RPMI7951 (cell line): ENCODE measurements around the gene SCIMP. TPM values are rescaled to one million over a fixed set of nuclear protein-coding genes. Genes with fewer than 3 reads are reported as not detected.
"Not testable (repeated sequence)": the region's sequence is repeated elsewhere in the genome, so short reads cannot be mapped to it uniquely, and the experiment has no call there.

Experiments
- DNase-seq: peaks from one replicate; pipeline ENCODE4 v3.0.0-alpha.2; 2012; ENCODE audit warnings: low read depth
- total RNA-seq: library from RNA; depleted of rRNA; stranded (reverse); fragments of >200 nt; shearing (Covaris generic); gene quantifications from 2 replicates; pipeline ENCODE4 v1.2.3, GENCODE V29; 2014

Gene SCIMP
- total RNA-seq, 1 experiment from 2014 or later = not detected

GRCh38 chr17:5237541-5238016, 2.9 kb upstream of the SCIMP start:
- DNase-seq = peak; percentile 59

GRCh38 chr17:5236938-5237540, 2.4 kb upstream of the SCIMP start:
- no peak for DNase-seq

- DNase-seq = not testable (repeated sequence)
Observed at GRCh38 chr17:5233492-5233891, 1.2 kb downstream of the SCIMP start.

GRCh38 chr17:5226940-5227878, 7.5 kb downstream of the SCIMP start:
- no peak for DNase-seq

- no peak for DNase-seq
Observed at GRCh38 chr17:5225668-5226457, 8.8 kb downstream of the SCIMP start.

GRCh38 chr17:5221912-5222311, 12.7 kb downstream of the SCIMP start:
- not testable (repeated sequence) for DNase-seq

- no peak for DNase-seq
Observed at GRCh38 chr17:5220074-5220473, 14.6 kb downstream of the SCIMP start.

- no peak for DNase-seq
Observed at GRCh38 chr17:5219536-5219935, 15.1 kb downstream of the SCIMP start.

GRCh38 chr17:5217562-5217961, 17.1 kb downstream of the SCIMP start:
- not testable (repeated sequence) for DNase-seq

- no peak for DNase-seq
Observed at GRCh38 chr17:5211458-5211857, 23.2 kb downstream of the SCIMP start.

- no peak for DNase-seq
Observed at GRCh38 chr17:5210614-5211252, 23.9 kb downstream of the SCIMP start.

GRCh38 chr17:5210091-5210490, 24.6 kb downstream of the SCIMP start:
- DNase-seq = no peak

GRCh38 chr17:5209396-5209795, 25.3 kb downstream of the SCIMP start:
- no peak for DNase-seq

- peak; percentile 41 for DNase-seq
Observed at GRCh38 chr17:5203908-5204294, 30.8 kb downstream of the SCIMP start.

GRCh38 chr17:5203178-5203907, 31.3 kb downstream of the SCIMP start:
- DNase-seq = peak; percentile 24

GRCh38 chr17:5201011-5201410, 33.6 kb downstream of the SCIMP start:
- no peak for DNase-seq

- no peak for DNase-seq
Observed at GRCh38 chr17:5200360-5200759, 34.3 kb downstream of the SCIMP start.

GRCh38 chr17:5198472-5198871, 36.2 kb downstream of the SCIMP start:
- DNase-seq = no peak

- DNase-seq = no peak
Observed at GRCh38 chr17:5194346-5194745, 40.3 kb downstream of the SCIMP start.

GRCh38 chr17:5191541-5192417, 42.9 kb downstream of the SCIMP start, which contains the start of gene ZNF594:
Gene ZNF594, minus strand, starts transcription at chr17:5191868. Its CDS starts 7,612 bp downstream, at chr17:5184256.
- DNase-seq = peak; percentile 90
